ENCODE results near the gene DCHS2.

DNA sequence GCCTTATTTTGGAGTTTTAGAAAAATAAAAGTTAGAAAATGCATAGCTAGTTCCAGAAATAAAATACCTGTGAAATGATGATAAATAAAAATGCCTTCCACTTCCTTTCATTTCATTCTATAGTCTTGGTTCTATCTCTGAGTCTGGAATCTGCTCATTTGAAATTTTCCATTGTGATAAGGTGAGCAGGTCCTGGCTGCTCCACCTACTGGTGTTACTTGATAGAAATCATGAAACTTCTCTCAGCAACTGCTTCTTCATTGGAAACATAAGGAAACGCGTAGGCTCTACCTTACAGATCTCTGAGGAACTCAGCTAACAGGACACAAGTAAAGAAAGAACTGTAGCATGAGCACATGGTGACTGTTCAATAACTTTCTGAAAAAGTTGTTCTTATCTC, 141.8 kb downstream of the DCHS2 start:
- TF ChIP-seq POLR2A (IDR thresholded peaks at IDR 0.05) (no peak), CTCF (IDR thresholded peaks at IDR 0.05) (no peak), EP300 (IDR thresholded peaks at IDR 0.05) (no peak)

All from tibial nerve (tissue), 4 donors.